ENCODE data around the gene RGS17. TPM values are rescaled to one million over a fixed set of nuclear protein-coding genes. Genes with fewer than 3 reads are reported as not detected.
"Not testable (repeated sequence)": the region's sequence is repeated elsewhere in the genome, so short reads cannot be mapped to it uniquely, and the experiment has no call there.

Gene RGS17
- total RNA-seq, 2 donors from 2014 or later, result not detected

- H3K9me3 ChIP-seq (ENCODE audit: control insufficient read depth, low read length, poor library complexity, severe bottlenecking), result no peaks in the 10 kb centered on the region
- H3K27ac Mint-ChIP-seq, result no peak overlapping the region
- H3K36me3 Mint-ChIP-seq (ENCODE audit: low read depth), result no peaks in the 10 kb centered on the region
- DNase-seq (no peak), ATAC-seq (no peak)
- H3K27me3 Mint-ChIP-seq, result no peaks in the 10 kb centered on the region
- no peaks in the 10 kb centered on the region for H3K4me1 Mint-ChIP-seq
- no peak overlapping the region for H3K4me3 Mint-ChIP-seq
Observed at GRCh38 chr6:153143200-153143599, 12.1 kb upstream of the RGS17 start.

- no peak overlapping the region for H3K4me3 Mint-ChIP-seq
- no peaks in the 10 kb centered on the region for H3K9me3 ChIP-seq (ENCODE audit: control insufficient read depth, low read length, poor library complexity, severe bottlenecking)
- H3K27me3 Mint-ChIP-seq, result peaks cover 9% of the 10 kb centered on the region
- H3K4me1 Mint-ChIP-seq, result peaks cover 2% of the 10 kb centered on the region
- no peak for ATAC-seq
- H3K36me3 Mint-ChIP-seq (ENCODE audit: low read depth), result no peaks in the 10 kb centered on the region
- no peak overlapping the region for H3K27ac Mint-ChIP-seq
- no peak for DNase-seq
Observed at GRCh38 chr6:153140299-153140698, 9.2 kb upstream of the RGS17 start.

- no peaks in the 10 kb centered on the region for H3K9me3 ChIP-seq (ENCODE audit: control insufficient read depth, low read length, poor library complexity, severe bottlenecking)
- Mint-ChIP-seq H3K36me3 (ENCODE audit: low read depth) (no peaks in the 10 kb centered on the region), H3K4me1 (peaks cover 2% of the 10 kb centered on the region), H3K27ac (no peak overlapping the region), H3K27me3 (peaks cover 11% of the 10 kb centered on the region), H3K4me3 (no peak overlapping the region)
- DNase-seq (no peak), ATAC-seq (no peak)
Observed at GRCh38 chr6:153138930-153139329, 7.8 kb upstream of the RGS17 start.

DNA sequence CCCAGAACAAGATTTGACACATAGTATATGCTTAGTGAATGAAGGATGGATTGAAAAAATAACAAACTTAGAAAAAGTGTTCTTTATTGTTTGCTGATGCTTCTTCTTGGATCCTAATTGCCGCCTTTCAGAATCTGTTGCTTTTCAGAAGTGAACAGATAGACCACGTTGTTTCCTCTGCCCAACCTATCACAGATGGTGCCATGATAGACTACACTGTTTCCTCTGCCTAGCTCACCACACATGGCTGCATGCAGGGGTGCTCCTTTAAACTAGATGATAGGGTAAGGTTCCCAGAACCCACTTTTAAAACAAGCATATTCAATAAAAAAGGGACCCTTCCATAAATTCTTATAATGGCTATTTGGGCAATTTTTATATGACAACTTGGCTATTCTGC, 4.6 kb upstream of the RGS17 start:
- DNase-seq (no peak), ATAC-seq (no peak)
- Mint-ChIP-seq H3K4me3 (no peak overlapping the region), H3K4me1 (peaks cover 6% of the 10 kb centered on the region), H3K27ac (no peak overlapping the region), H3K27me3 (peaks cover 21% of the 10 kb centered on the region), H3K36me3 (ENCODE audit: low read depth) (no peaks in the 10 kb centered on the region)
- no peaks in the 10 kb centered on the region for H3K9me3 ChIP-seq (ENCODE audit: control insufficient read depth, low read length, poor library complexity, severe bottlenecking)

GRCh38 chr6:153133667-153134066, 2.6 kb upstream of the RGS17 start:
- not testable (repeated sequence) for H3K27ac Mint-ChIP-seq; H3K4me3 Mint-ChIP-seq; DNase-seq; ATAC-seq; H3K36me3 Mint-ChIP-seq (ENCODE audit: low read depth); H3K9me3 ChIP-seq (ENCODE audit: control insufficient read depth, low read length, poor library complexity, severe bottlenecking)
- Mint-ChIP-seq H3K27me3 (peaks cover 32% of the 10 kb centered on the region), H3K4me1 (peaks cover 13% of the 10 kb centered on the region)

- H3K27me3 Mint-ChIP-seq, result peaks cover 44% of the 10 kb centered on the region
- H3K27ac Mint-ChIP-seq, result no peak overlapping the region
- H3K36me3 Mint-ChIP-seq (ENCODE audit: low read depth), result peaks cover 3% of the 10 kb centered on the region
- ATAC-seq, result no peak
- no peaks in the 10 kb centered on the region for H3K9me3 ChIP-seq (ENCODE audit: control insufficient read depth, low read length, poor library complexity, severe bottlenecking)
- peaks cover 13% of the 10 kb centered on the region for H3K4me1 Mint-ChIP-seq
- no peak for DNase-seq
- H3K4me3 Mint-ChIP-seq, result peak overlapping the region; percentile 91
Observed at GRCh38 chr6:153130515-153131036, 506 bp downstream of the RGS17 start.

DNA sequence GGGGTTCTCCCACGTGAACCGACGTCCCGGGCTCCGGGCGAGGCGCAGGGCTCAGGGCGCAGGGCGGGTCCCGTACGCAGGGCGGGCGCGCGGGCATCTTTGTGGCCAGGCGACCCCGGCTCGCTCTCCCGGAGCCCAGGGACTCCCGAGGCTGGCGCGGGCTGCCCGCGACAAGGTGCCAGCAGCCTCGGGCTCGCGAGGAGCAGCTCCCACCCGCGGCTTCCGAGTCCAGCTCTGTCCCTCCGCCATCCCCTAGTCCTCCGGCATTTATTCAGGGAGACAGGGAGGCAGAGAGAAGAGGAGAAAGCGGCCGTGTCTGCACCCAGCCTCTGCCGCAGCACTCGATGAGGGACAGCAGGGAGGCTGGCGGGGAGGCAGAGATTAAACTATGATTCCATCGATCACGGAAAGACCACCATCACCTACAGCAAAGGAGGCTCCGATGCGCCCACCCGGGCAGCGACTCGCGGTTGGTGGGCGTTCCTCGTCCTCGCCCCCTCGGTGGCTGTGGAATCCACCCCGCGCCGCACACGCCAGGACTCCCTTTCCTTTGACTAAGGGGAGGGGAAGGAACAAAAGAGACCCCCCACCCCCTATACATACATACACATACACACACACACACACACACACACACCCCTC, 1.1 kb downstream of the RGS17 start:
- Mint-ChIP-seq H3K27me3 (peaks cover 39% of the 10 kb centered on the region), H3K27ac (no peak overlapping the region)

DNA sequence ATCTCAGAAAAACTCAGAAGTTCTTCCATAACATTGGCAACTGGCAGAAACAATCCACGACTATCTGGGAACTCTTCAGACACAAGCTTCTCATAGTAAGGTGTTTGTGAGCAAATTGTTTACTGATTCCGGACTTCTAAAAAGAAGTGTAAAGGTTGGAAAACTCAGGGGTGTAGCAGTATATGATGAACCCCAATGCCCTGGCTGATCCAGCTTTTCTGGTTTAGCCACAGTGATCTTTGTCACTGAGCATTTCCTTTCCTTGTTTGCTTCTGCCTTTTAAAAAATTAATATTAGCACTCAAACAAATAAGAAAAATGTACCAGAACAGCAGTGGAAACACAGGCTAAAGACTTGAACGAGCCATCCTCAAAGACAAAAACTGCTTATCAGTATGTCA, 4.9 kb downstream of the RGS17 start:
- H3K36me3 Mint-ChIP-seq (ENCODE audit: low read depth), result peaks cover 3% of the 10 kb centered on the region

More for the DNA sequence above, 1.1 kb downstream of the RGS17 start:
- peaks cover 3% of the 10 kb centered on the region for H3K36me3 Mint-ChIP-seq (ENCODE audit: low read depth)
- DNase-seq (no peak), ATAC-seq (no peak)
- H3K4me3 Mint-ChIP-seq, result peak overlapping the region; percentile 91
- no peaks in the 10 kb centered on the region for H3K9me3 ChIP-seq (ENCODE audit: control insufficient read depth, low read length, poor library complexity, severe bottlenecking)
- H3K4me1 Mint-ChIP-seq, result peaks cover 10% of the 10 kb centered on the region

GRCh38 chr6:153125032-153125431, 6.0 kb downstream of the RGS17 start:
- H3K27me3 Mint-ChIP-seq, result peaks cover 46% of the 10 kb centered on the region

More for the DNA sequence above, 4.9 kb downstream of the RGS17 start:
- H3K27me3 Mint-ChIP-seq, result peaks cover 46% of the 10 kb centered on the region
- peaks cover 7% of the 10 kb centered on the region for H3K4me1 Mint-ChIP-seq
- DNase-seq, result no peak
- H3K9me3 ChIP-seq (ENCODE audit: control insufficient read depth, low read length, poor library complexity, severe bottlenecking), result no peaks in the 10 kb centered on the region
- H3K27ac Mint-ChIP-seq, result no peak overlapping the region
- no peak for ATAC-seq
- H3K4me3 Mint-ChIP-seq, result no peak overlapping the region

DNA sequence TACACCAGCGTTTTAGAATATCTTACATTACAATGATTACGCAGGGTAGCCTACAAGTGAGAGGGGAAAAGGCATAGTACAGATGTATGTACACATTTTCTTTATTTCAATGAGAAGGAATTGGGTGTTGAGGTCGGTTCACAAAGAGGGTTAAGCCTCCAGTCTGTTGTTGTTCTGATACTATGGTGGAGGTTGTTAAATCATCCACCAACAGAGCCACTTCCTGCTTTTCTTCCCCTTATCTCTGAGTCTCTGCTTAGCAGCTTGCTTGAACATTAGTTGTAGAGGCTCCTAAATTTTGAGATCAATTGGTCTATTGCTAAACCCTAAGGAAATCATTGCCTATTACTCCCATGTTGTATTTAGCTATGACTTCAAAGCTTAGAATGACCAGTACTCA, 7.3 kb downstream of the RGS17 start:
- peaks cover 37% of the 10 kb centered on the region for H3K27me3 Mint-ChIP-seq
- no peaks in the 10 kb centered on the region for H3K4me1 Mint-ChIP-seq
- no peaks in the 10 kb centered on the region for H3K9me3 ChIP-seq (ENCODE audit: control insufficient read depth, low read length, poor library complexity, severe bottlenecking)
- H3K4me3 Mint-ChIP-seq, result no peak overlapping the region
- ATAC-seq, result no peak
- no peak for DNase-seq
- H3K27ac Mint-ChIP-seq, result no peak overlapping the region
- H3K36me3 Mint-ChIP-seq (ENCODE audit: low read depth), result no peaks in the 10 kb centered on the region

More at GRCh38 chr6:153125032-153125431, 6.0 kb downstream of the RGS17 start:
- H3K4me3 Mint-ChIP-seq, result no peak overlapping the region
- no peaks in the 10 kb centered on the region for H3K9me3 ChIP-seq (ENCODE audit: control insufficient read depth, low read length, poor library complexity, severe bottlenecking)
- no peak for DNase-seq
- H3K27ac Mint-ChIP-seq, result no peak overlapping the region
- no peak for ATAC-seq
- peaks cover 3% of the 10 kb centered on the region for H3K36me3 Mint-ChIP-seq (ENCODE audit: low read depth)
- peaks cover 5% of the 10 kb centered on the region for H3K4me1 Mint-ChIP-seq

DNA sequence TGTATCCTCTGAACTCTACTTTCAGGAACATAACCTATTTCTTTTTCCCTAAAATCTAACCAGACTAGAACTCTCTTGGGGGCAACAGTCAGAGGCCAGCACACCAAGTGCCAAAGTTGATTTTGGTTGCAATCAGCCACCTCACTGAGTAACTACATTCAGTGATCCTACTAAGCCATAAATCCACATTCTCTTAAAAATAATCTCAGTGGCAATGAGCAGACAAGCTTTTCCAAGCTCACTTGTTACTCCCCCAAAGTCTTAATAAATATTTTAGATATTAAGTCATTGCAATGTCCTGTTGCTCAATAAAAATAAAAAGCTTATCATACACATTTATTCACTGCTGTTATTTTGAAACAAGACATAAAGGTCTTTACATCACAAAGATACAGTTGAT, 9.8 kb downstream of the RGS17 start:
- ATAC-seq (no peak), DNase-seq (no peak)
- no peak overlapping the region for H3K27ac Mint-ChIP-seq
- H3K4me1 Mint-ChIP-seq, result no peaks in the 10 kb centered on the region
- H3K4me3 Mint-ChIP-seq, result no peak overlapping the region
- H3K27me3 Mint-ChIP-seq, result peaks cover 20% of the 10 kb centered on the region
- no peaks in the 10 kb centered on the region for H3K36me3 Mint-ChIP-seq (ENCODE audit: low read depth)
- no peaks in the 10 kb centered on the region for H3K9me3 ChIP-seq (ENCODE audit: control insufficient read depth, low read length, poor library complexity, severe bottlenecking)

GRCh38 chr6:153117986-153118879, 12.8 kb downstream of the RGS17 start:
- H3K9me3 ChIP-seq (ENCODE audit: control insufficient read depth, low read length, poor library complexity, severe bottlenecking), result no peaks in the 10 kb centered on the region
- ATAC-seq (no peak), DNase-seq (no peak)
- Mint-ChIP-seq H3K4me1 (no peaks in the 10 kb centered on the region), H3K27me3 (peaks cover 7% of the 10 kb centered on the region), H3K27ac (no peak overlapping the region), H3K36me3 (ENCODE audit: low read depth) (no peaks in the 10 kb centered on the region), H3K4me3 (no peak overlapping the region)

GRCh38 chr6:153111082-153111481, 20.0 kb downstream of the RGS17 start:
- not testable (repeated sequence) for H3K27ac Mint-ChIP-seq, DNase-seq, H3K4me3 Mint-ChIP-seq

More at GRCh38 chr6:153111082-153111481, 20.0 kb downstream of the RGS17 start:
- not testable (repeated sequence) for ATAC-seq; H3K27me3 Mint-ChIP-seq; H3K4me1 Mint-ChIP-seq; H3K9me3 ChIP-seq (ENCODE audit: control insufficient read depth, low read length, poor library complexity, severe bottlenecking); H3K36me3 Mint-ChIP-seq (ENCODE audit: low read depth)

All from T-helper 17 cell (primary cell).